GM12878 (cell line): ENCODE results near the gene YIF1A. TPM values are rescaled to one million over a fixed set of nuclear protein-coding genes. Genes with fewer than 3 reads are reported as not detected.
A peak's percentile ranks its signal among the peaks of the same experiment; 100 is the strongest.

ENCODE experiments used
- ATAC-seq: fragments of 200-7000 bp; cut with Tn5 transposase; 3 replicates; pipeline ENCODE4 v1.9.1; 2020; ENCODE audit warnings: mild to moderate bottlenecking, moderate library complexity
- BruUV-seq: library from RNA; stranded (reverse); fragments of 400-500 nt; replicated peaks from 2 replicates; lab custom pipeline; 2021; lab: Mats Ljungman, UMichigan
- CTCF ChIA-PET: fragments of 300-600 bp; sonication (Branson Sonifier 250); formaldehyde crosslinking; extraction: SDS; loops from one replicate; lab custom pipeline; 2021; ENCODE audit warnings: inconsistent platforms; lab: Yijun Ruan, JAX
- POLR2A ChIA-PET: fragments of 350-600 bp; formaldehyde crosslinking; extraction: SDS; loops from one replicate; lab custom pipeline; 2021; ENCODE audit warnings: inconsistent platforms; lab: Charles Lee
- RAD21 ChIA-PET: fragments of 300-600 bp; sonication (Branson Sonifier 250); formaldehyde crosslinking; loops from one replicate; lab custom pipeline; 2023; ENCODE audit warnings: antibody characterized with exemption; ENCODE audit not compliant: unreplicated experiment; lab: Charles Lee
- SMC1A ChIA-PET: fragments of 300-600 bp; sonication (Branson Sonifier 250); formaldehyde crosslinking; loops from one replicate; lab custom pipeline; 2023; ENCODE audit not compliant: unreplicated experiment, uncharacterized antibody; lab: Charles Lee
- DNase-seq: peaks from one replicate; pipeline ENCODE4 v3.0.0-alpha.2; 2011; ENCODE audit warnings: low read depth, low spot score
- FAIRE-seq: peaks from 3 replicates; lab custom pipeline; 2011; peaks lifted over from hg19 to GRCh38; lab: Jason Lieb, UNC
- H2AFZ ChIP-seq: 2 replicates; pipeline ENCODE4 v1.6.0; 2011; ENCODE audit warnings: low read depth, low read length, control low read depth; ENCODE audit not compliant: control insufficient read depth
- H3K27ac ChIP-seq: 2 replicates; pipeline ENCODE4 v1.5.1; 2011; ENCODE audit warnings: control low read depth; ENCODE audit not compliant: control insufficient read depth, insufficient read depth
- H3K27me3 ChIP-seq, 2 experiments: replicated peaks in 1 of 2; 2 replicates each; pipeline versions ENCODE4 v1.6.0 to v1.6.1; 2011; ENCODE audit warnings: low read length in 1 of 2; ENCODE audit not compliant: control insufficient read depth in 2 of 2, insufficient read depth in 2 of 2
- H3K36me3 ChIP-seq, 2 experiments: 2 replicates each; pipeline ENCODE4 v1.5.1; 2011; ENCODE audit warnings: low read length in 1 of 2; ENCODE audit not compliant: control insufficient read depth in 2 of 2, insufficient read depth in 2 of 2
- H3K4me1 ChIP-seq: 2 replicates; pipeline ENCODE4 v1.6.1; 2011; ENCODE audit warnings: mild to moderate bottlenecking, low read length, moderate library complexity, mixed read lengths; ENCODE audit not compliant: control insufficient read depth, insufficient read depth
- H3K4me2 ChIP-seq: 2 replicates; pipeline ENCODE4 v1.6.0; 2011; ENCODE audit warnings: control low read depth; ENCODE audit not compliant: control insufficient read depth, insufficient read depth
- H3K4me3 ChIP-seq: fragments of 200-600 bp; sonication (generic); 2 replicates; pipeline ENCODE4 v1.5.1; 2016
- H3K79me2 ChIP-seq: 2 replicates; pipeline ENCODE4 v1.6.0; 2011; ENCODE audit warnings: low read length; ENCODE audit not compliant: control insufficient read depth, insufficient read depth
- H3K9ac ChIP-seq: 2 replicates; pipeline ENCODE4 v1.8.0; 2011; ENCODE audit warnings: low read length, control low read depth, mixed read lengths; ENCODE audit not compliant: control insufficient read depth, insufficient read depth
- H3K9me3 ChIP-seq: replicated peaks from 3 replicates; pipeline ENCODE4 v1.5.1; 2011; ENCODE audit warnings: mild to moderate bottlenecking, low read length; ENCODE audit not compliant: control insufficient read depth, insufficient read depth
- H4K20me1 ChIP-seq: 2 replicates; pipeline ENCODE4 v1.6.0; 2011; ENCODE audit not compliant: control insufficient read depth, insufficient read depth
- CBX5 ChIP-seq: sonication (generic); IDR thresholded peaks from 2 replicates; pipeline ENCODE4 v1.6.1; 2016; ENCODE audit warnings: low read depth, moderate library complexity, mild to moderate bottlenecking, inconsistent platforms
- CHD4 ChIP-seq: fragments of 200-600 bp; sonication (generic); IDR thresholded peaks from 2 replicates; pipeline ENCODE4 v1.6.1; 2016; ENCODE audit warnings: mild to moderate bottlenecking
- DPF2 ChIP-seq: fragments of 450-650 bp; IDR thresholded peaks from 2 replicates; pipeline ENCODE4 v1.6.1; 2017; ENCODE audit warnings: mild to moderate bottlenecking
- HCFC1 ChIP-seq: fragments of 150-350 bp; IDR thresholded peaks from 2 replicates; pipeline ENCODE4 v1.6.1; 2014; ENCODE audit warnings: low read length
- HDAC2 ChIP-seq: fragments of 200-600 bp; sonication (generic); IDR thresholded peaks from 2 replicates; pipeline ENCODE4 v1.6.1; 2017
- HDAC6 ChIP-seq: fragments of 200-600 bp; sonication (generic); IDR thresholded peaks from one replicate; pipeline ENCODE4 v1.8.0; 2017; ENCODE audit warnings: antibody characterized with exemption; ENCODE audit not compliant: unreplicated experiment
- IRF4 ChIP-seq: IDR thresholded peaks from 2 replicates; pipeline ENCODE4 v1.6.1; 2011; ENCODE audit warnings: low read depth, low read length
- MEF2A ChIP-seq: IDR thresholded peaks from 2 replicates; pipeline ENCODE4 v1.6.1; 2011; ENCODE audit warnings: low read depth, mild to moderate bottlenecking, low read length, moderate library complexity; ENCODE audit not compliant: insufficient read depth
- NFYA ChIP-seq: IDR thresholded peaks from 2 replicates; pipeline ENCODE4 v1.6.1; 2011; ENCODE audit warnings: low read depth, mild to moderate bottlenecking, low read length, improper control_type of control experiment, borderline replicate concordance
- PAX8 ChIP-seq: fragments of 450-650 bp; IDR thresholded peaks from 2 replicates; pipeline ENCODE4 v1.6.1; 2017; ENCODE audit warnings: mild to moderate bottlenecking, moderate library complexity
- PML ChIP-seq: IDR thresholded peaks from 2 replicates; pipeline ENCODE4 v1.6.1; 2012; ENCODE audit warnings: low read length, inconsistent platforms
- RELA ChIP-seq: fragments of 450-650 bp; IDR thresholded peaks from 2 replicates; pipeline ENCODE4 v1.8.0; 2014; ENCODE audit warnings: borderline replicate concordance; ENCODE audit not compliant: partially characterized antibody
- SPI1 ChIP-seq: IDR thresholded peaks from 2 replicates; pipeline ENCODE4 v1.6.1; 2011; ENCODE audit warnings: low read depth, mild to moderate bottlenecking, low read length, moderate library complexity, borderline replicate concordance; ENCODE audit not compliant: insufficient read depth
- STAT1 ChIP-seq: fragments of 450-650 bp; conservative IDR thresholded peaks from 2 replicates; pipeline ENCODE4 v1.6.1; 2014; ENCODE audit warnings: antibody characterized with exemption, mild to moderate bottlenecking
- TBL1XR1 ChIP-seq: IDR thresholded peaks from 2 replicates; pipeline ENCODE4 v1.6.1; 2012; ENCODE audit warnings: low read depth, low read length, improper control_type of control experiment
- WGBS: methylation state at CpG from one replicate; pipeline ENCODE4 v1.1.6; 2016; ENCODE audit warnings: low lambda C conversion rate; ENCODE audit not compliant: insufficient replicate concordance, insufficient coverage; ENCODE audit errors: missing lambda C conversion rate; 5-methylcytosine and 5-hydroxymethylcytosine counted together
- in situ Hi-C: fragments of 300-500 bp; cut with MboI; formaldehyde crosslinking; loops from 9 replicates; pipeline ENCODE4 v1.14.3; 2018; ENCODE audit warnings: mixed read lengths
- intact Hi-C: fragments of 100-400 bp; cut with micrococcal nuclease; formaldehyde crosslinking; loops from one replicate; pipeline ENCODE4 v1.14.2; 2022; ENCODE audit not compliant: unreplicated experiment
- polyA plus RNA-seq, 11 experiments: library from polyadenylated mRNA; depleted of rRNA in 4 of 11; unstranded in 6 of 11; stranded (reverse) in 5 of 11; fragments of >200 nt; fragmentation: Nextera tagmentation in 4 of 11; fragmentation: Illumina TruSeq in 1 of 11; extraction: Ambion mirVana in 4 of 11; extraction: Trizol in 1 of 11; gene quantifications; 1 replicate in 1 of 11; 2 replicates in 10 of 11; pipeline versions ENCODE4 v1.2.1 to v1.2.3, GENCODE V29; 2011 to 2016; ENCODE audit warnings: inconsistent platforms in 2 of 11, missing spikeins in 2 of 11, low read depth in 1 of 11
- total RNA-seq, 4 experiments: library from RNA; depleted of rRNA in 3 of 4; stranded (reverse); fragments of >200 nt in 3 of 4; fragmentation: Illumina TruSeq in 1 of 4; extraction: Trizol in 1 of 4; gene quantifications; 2 replicates each; pipeline versions ENCODE4 v1.2.1 to v1.2.3, GENCODE V29; 2013 to 2021
- TF ChIP-seq, protein P1 (sequence below): fragments of 450-650 bp; IDR thresholded peaks from 2 replicates; pipeline ENCODE4 v1.6.1; 2017; ENCODE audit warnings: mild to moderate bottlenecking

Gene YIF1A
- total and polyA plus RNA-seq, 10 of the 15 experiments (the other 5 are each of a cell fraction or from before 2014, with no cell fraction given): 6.6 to 128 (median 71.7) TPM

DNA sequence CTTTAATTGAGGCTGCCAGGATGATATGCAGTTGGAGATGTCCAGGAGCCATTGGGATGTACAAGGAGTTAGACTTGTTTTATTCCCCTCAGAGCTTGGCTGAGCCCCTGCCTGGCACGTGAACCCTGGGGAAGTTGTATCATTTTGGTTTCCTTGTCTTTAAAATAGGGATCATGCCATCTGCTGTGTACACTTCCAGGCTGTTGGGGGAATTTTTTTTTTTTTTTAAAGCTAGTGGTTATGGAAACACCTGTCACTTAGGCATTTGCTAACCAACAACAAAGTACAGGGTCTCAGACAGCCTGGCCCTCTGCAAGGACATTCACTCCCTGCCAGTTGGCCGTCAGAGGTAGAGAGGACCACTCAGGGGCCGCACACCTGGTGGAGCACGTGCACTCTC is 29.0 kb downstream of the YIF1A start:
- H3K4me1 ChIP-seq: peaks cover 7% of the 10 kb centered on the region
- no peak overlapping the region for H3K27ac ChIP-seq
- in situ Hi-C loops (no loop called here), intact Hi-C loops (loop anchor here (2.0 kb wide), 1 partner anchor 123 kb away; no protein-coding TSS in a partner anchor)
- H3K9me3 ChIP-seq: no peaks in the 10 kb centered on the region
- DNase-seq (no peak), ATAC-seq (no peak), FAIRE-seq (no peak)
- TF ChIP-seq SPI1 (no peak), TBL1XR1 (no peak)
- RAD21 ChIA-PET: no interaction called here
- no peak overlapping the region for H3K9ac ChIP-seq
- no peaks in the 10 kb centered on the region for H4K20me1 ChIP-seq
- H3K79me2 ChIP-seq: peaks cover 19% of the 10 kb centered on the region
- POLR2A ChIA-PET: interaction anchor here (0.5 to 1.1 kb wide), 4 partner anchors 14 to 372 kb away, joined by 3 to 6 read pairs (median 4); partner anchors contain the start of gene FIBP
- no peaks in the 10 kb centered on the region for H3K27me3 ChIP-seq
- H2AFZ ChIP-seq: no peak overlapping the region
- peaks cover 11 to 26% of the 10 kb centered on the region in 2 experiments for H3K36me3 ChIP-seq
- 97% methylated on average over 4 of the region's 4 CpGs for WGBS
- no peak overlapping the region for H3K4me2 ChIP-seq
- H3K4me3 ChIP-seq: no peak overlapping the region
- SMC1A ChIA-PET: interaction anchor here (0.6 to 0.8 kb wide), 3 partner anchors 36 to 125 kb away, joined by 3 to 4 read pairs (median 3); no protein-coding TSS in a partner anchor
- no TSS peak for BruUV-seq
- CTCF ChIA-PET: interaction anchor here (1.0 to 2.3 kb wide), 6 partner anchors 8 to 621 kb away, joined by 3 to 7 read pairs (median 5); partner anchors contain the start of gene RAB1B

DNA sequence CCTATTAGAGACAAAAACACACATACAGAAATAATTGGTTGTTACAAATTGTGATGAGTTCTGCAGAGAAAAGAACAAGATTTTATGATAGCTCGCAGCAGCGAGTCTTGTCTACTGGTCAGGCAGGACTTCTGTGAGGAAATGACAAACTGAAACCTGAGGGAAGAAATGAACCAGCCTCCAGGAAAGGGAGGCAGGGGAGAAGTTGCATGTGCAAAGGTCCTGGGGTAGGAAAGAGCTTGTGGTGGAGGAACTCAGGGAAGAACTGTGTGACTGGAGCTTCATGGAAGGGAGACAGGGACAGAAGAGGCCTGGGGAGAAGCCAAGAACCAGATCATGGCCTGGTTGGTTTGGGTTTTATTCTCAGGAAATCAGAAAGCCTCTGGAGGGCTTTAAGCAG is 29.7 kb downstream of the YIF1A start:
- SMC1A ChIA-PET: interaction anchor here (0.6 to 1.4 kb wide), 5 partner anchors 9 to 644 kb away, joined by 3 to 5 read pairs (median 3); partner anchors contain the start of gene RAB1B
- Histone ChIP-seq H3K36me3 (peaks cover 11 to 21% of the 10 kb centered on the region in 2 experiments), H2AFZ (no peak overlapping the region), H3K4me3 (peak overlapping the region; percentile 81; the same call in 1 of the 2 replicates), H3K9ac (no peak overlapping the region), H3K79me2 (peaks cover 19% of the 10 kb centered on the region), H3K4me2 (peak overlapping the region; percentile 92), H3K27me3 (no peaks in the 10 kb centered on the region), H3K27ac (no peak overlapping the region), H4K20me1 (no peaks in the 10 kb centered on the region)
- DNase-seq: no peak
- RAD21 ChIA-PET: interaction anchor here (1.6 kb wide), 1 partner anchor 190 kb away, joined by 6 read pairs; no protein-coding TSS in a partner anchor
- in situ Hi-C loops (no loop called here), intact Hi-C loops (loop anchor here (2.0 kb wide), 1 partner anchor 122 kb away; no protein-coding TSS in a partner anchor)
- FAIRE-seq: no peak
- no peak for ATAC-seq
- CTCF ChIA-PET: interaction anchor here (0.7 to 2.3 kb wide), 13 partner anchors 9 to 620 kb away, joined by 3 to 11 read pairs (median 3); partner anchors contain the start of genes CNIH2, RAB1B and RIN1
- 96% methylated on average over 2 of the region's 2 CpGs for WGBS
- no peak for TF ChIP-seq CHD4
- no peak for TF ChIP-seq IRF4
- no peak for TF ChIP-seq PAX8
- TF ChIP-seq HCFC1: no peak
- TF ChIP-seq MEF2A: no peak
- TF ChIP-seq HDAC2: no peak
- TF ChIP-seq HDAC6: no peak
- no peak for TF ChIP-seq CBX5
- no peak for TF ChIP-seq NFYA
- no peak for TF ChIP-seq STAT1
- TF ChIP-seq PML: no peak
- TF ChIP-seq, protein P1, sequence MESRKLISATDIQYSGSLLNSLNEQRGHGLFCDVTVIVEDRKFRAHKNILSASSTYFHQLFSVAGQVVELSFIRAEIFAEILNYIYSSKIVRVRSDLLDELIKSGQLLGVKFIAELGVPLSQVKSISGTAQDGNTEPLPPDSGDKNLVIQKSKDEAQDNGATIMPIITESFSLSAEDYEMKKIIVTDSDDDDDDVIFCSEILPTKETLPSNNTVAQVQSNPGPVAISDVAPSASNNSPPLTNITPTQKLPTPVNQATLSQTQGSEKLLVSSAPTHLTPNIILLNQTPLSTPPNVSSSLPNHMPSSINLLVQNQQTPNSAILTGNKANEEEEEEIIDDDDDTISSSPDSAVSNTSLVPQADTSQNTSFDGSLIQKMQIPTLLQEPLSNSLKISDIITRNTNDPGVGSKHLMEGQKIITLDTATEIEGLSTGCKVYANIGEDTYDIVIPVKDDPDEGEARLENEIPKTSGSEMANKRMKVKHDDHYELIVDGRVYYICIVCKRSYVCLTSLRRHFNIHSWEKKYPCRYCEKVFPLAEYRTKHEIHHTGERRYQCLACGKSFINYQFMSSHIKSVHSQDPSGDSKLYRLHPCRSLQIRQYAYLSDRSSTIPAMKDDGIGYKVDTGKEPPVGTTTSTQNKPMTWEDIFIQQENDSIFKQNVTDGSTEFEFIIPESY: no peak
- no peak for TF ChIP-seq RELA
- TF ChIP-seq DPF2: no peak
- TF ChIP-seq, all 136 proteins: peak for 0
- Histone ChIP-seq H3K9me3 (no peaks in the 10 kb centered on the region), H3K4me1 (peaks cover 7% of the 10 kb centered on the region)
- POLR2A ChIA-PET: interaction anchor here (0.5 to 1.3 kb wide), 4 partner anchors 26 to 164 kb away, joined by 3 to 6 read pairs (median 6); no protein-coding TSS in a partner anchor
- BruUV-seq: TSS peak; percentile 65
